GM19463 (cell line): ENCODE data around the gene DDX5.
"Not testable (repeated sequence)": the region's sequence is repeated elsewhere in the genome, so short reads cannot be mapped to it uniquely, and the experiment has no call there.

Experiments
- ATAC-seq: cut with Tn5 transposase; IDR thresholded peaks from one replicate; pipeline ENCODE4 v1.9.1; 2021; ENCODE audit warnings: mild to moderate bottlenecking, moderate library complexity; ENCODE audit not compliant: unreplicated experiment

Gene DDX5

DNA sequence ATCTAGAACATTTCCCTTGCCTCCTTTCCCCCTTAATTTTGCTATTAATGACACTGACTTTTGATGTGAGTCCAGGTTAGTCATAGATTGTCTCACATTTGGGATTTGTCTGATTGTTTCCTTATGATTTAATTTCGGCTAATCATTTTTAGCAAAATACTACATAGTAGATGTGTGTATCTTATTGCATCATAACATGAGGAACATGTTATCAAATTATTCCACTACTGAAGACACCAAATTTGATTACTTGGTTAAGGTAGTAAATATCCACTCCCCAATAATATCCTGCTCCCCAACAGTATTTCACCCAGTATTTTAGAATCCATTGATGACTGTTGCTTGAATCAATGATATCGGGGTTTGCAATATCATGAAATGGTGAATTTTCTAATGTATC lies 12.0 kb downstream of the DDX5 start:
- ATAC-seq, result no peak

DNA sequence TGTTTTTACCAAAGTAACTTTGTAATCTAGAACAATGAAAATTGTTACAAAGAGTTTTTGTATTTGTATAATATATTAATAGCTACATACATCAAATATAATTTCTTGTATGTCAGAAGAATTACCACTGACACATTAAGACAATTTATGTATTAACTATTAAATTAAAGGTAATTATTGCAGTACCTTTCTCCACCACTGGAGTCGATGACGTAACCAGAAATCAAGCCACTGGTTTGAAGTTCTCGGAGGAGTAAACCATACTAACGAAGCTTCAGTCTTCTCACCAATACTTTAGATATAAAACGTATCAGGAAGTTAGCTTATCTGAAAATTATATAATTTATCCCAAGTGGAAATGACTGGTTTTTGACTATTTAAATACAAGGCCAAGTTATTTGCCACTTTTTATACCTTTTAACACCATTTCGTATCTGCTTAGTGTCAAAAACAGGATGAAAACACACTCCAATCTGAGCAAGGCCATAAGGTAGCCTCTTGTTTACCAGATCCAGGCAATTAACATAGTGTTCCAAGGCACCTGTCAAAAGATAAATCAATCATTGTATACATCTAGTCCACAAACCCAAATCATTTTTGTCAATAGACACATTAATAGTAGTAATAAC lies 13.5 kb downstream of the DDX5 start:
- no peak for ATAC-seq

GRCh38 chr17:64491994-64492393 lies 14.1 kb downstream of the DDX5 start:
- ATAC-seq, result no peak

DNA sequence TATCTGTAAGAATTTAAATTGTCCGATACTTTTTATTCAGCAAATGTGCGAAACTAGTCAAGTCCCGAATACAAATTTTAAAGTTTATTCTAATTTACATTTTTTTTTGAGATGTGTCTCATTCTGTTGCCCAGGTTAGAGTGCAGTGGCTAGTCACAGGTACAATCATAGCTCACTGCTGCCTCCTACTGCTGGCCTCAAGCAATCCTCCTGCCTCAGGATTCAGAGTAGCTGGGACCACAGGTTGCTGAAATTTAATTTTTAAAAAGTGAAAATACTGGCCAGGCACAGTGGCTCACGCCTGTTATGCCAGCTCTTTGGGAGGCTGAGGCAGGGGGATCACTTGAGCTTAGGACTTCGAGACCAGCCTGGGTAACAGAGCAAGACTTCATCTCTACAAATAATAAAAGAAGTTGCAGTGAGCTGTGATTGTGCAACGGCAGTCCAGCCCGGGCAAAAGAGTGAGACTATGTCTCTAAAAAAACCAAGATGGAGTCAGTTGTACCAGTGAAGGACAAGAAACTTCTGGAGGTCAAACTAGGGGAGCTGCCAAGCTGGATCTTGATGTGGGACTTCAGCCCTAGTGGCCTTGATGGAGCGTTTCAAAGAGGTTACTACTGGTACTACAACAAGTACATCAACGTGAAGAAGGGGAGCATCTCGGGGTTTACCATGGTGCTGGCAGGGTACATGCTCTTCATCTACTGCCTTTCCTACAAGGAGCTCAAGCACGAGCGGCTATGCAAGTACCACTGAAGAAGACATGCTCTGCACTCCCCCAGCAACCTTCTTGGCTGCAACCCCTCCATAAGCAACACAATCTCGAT lies 14.8 kb downstream of the DDX5 start:
- ATAC-seq, result no peak

- no peak for ATAC-seq
Observed at GRCh38 chr17:64488301-64488700, 17.8 kb downstream of the DDX5 start.

GRCh38 chr17:64484380-64484779 lies 21.7 kb downstream of the DDX5 start:
- ATAC-seq, result no peak

GRCh38 chr17:64480951-64481350 lies 25.1 kb downstream of the DDX5 start:
- ATAC-seq, result no peak

DNA sequence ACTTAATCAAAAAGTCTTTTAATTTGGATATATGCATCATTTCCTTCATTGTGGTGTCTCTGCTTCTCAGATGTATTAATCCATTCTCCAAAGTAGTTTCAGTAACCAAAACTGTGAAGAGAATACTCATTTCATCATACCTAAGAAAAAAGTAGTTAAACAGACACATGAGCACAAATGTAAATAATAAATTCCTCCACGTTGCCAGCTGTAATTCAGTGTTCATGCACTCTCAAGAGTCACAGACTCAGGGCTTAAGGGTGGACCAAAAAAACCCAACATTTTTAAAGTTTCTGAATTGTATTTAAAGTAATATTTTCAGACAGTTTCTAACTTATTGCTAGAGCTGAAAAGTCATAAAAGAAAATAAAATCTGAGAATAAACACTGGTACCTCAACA lies 28.2 kb downstream of the DDX5 start:
- no peak for ATAC-seq

GRCh38 chr17:64472564-64472963 lies 33.5 kb downstream of the DDX5 start:
- ATAC-seq, result no peak

DNA sequence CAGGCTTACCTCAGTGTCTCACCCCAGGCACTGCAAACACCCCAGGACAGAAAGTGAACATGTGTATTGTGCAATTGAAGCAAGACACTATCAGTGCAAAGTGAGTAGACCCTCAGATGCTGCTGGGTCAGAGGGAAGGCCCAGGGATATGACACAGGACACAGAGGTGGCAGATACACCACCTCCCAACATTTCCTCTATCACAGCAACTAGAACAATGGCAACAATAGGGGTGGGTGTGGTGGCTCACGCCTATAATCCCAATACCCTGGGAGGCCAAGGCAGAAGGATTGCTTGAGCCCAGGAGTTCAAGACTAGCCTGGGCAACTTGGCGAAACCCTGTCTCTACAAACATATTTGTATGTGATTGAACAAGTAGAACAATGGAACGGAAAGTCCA lies 34.6 kb downstream of the DDX5 start:
- ATAC-seq, result no peak

DNA sequence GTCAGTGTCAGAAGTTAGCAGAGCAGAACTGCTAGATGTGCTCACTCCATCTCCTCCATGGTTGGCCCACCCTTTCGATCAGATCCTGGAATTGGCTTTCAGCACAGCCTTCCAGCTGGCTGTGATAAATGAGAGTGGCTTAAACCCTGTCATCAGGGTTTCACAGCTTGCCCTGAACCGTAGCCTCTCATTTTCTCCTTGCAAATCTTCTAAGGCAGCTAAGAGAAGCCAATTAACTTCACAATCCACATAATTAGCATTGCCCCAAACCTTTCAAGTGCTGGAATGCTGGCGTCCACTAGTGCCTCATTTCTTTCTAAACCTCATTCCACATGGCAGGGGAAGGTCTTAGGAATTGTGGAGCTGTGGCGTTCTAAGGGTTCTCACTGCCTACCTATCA lies 35.5 kb downstream of the DDX5 start:
- ATAC-seq, result no peak

GRCh38 chr17:64466834-64467233 lies 39.3 kb downstream of the DDX5 start:
- not testable (repeated sequence) for ATAC-seq

DNA sequence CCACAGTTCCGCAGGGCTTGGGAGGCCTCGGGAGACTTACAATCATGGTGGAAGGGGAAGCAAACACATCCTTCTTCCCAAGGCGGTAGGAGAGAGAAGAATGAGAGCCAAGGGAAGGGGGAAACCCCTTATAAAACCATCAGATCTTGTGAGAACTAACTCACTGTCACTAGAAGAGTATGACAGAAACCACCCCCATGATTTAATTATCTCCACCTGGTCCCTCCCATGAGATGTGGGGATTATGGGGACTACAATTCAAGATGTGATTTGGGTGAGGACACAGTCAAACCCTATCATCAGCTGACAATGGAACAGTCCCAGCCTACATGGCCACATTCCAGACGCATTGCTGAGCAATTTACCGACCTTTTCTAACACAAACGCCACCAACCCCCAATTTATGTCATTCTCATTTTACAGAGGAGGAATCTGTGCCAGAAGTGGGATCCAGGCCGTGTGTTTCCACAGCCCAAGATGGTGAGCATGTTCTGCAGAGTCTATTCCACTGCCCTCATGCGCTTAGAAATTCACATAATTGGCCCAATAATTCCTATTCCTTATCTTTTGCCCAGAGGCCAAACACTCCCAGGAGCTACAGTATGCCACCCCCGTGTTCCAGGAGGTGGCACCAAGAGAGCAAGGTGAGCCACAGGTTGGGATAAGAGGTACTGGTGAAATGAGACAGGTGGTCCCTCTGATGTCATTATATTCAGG lies 39.9 kb downstream of the DDX5 start:
- ATAC-seq, result no peak

DNA sequence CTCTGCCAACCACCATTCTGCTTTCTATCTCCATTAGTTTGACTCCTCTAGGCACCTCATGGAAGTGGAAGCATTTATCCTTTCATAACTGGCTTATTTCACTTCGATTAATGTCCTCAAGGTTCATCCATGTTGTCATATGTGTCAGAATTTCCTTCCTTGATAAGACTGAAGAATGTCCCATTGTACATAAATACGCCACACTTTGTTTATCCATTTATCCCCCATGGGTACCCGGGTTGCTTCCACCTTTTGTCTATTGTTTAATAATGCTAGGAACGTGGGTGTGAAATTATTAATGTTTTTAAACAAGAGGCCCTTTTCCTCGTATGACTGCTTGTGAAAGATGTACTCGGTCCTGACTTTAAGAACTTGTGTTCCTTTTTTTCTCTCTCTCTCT lies 44.3 kb downstream of the DDX5 start:
- ATAC-seq, result no peak

GRCh38 chr17:64460955-64461354 lies 45.1 kb downstream of the DDX5 start:
- ATAC-seq, result no peak

- not testable (repeated sequence) for ATAC-seq
Observed at GRCh38 chr17:64459818-64460217, 46.3 kb downstream of the DDX5 start.

GRCh38 chr17:64459284-64459747 lies 46.8 kb downstream of the DDX5 start:
- no peak for ATAC-seq

- ATAC-seq, result no peak
Observed at GRCh38 chr17:64458756-64459155, 47.3 kb downstream of the DDX5 start.

- no peak for ATAC-seq
Observed at GRCh38 chr17:64457156-64457555, 48.9 kb downstream of the DDX5 start.

GRCh38 chr17:64455993-64456885 lies 49.9 kb downstream of the DDX5 start:
- no peak for ATAC-seq

DNA sequence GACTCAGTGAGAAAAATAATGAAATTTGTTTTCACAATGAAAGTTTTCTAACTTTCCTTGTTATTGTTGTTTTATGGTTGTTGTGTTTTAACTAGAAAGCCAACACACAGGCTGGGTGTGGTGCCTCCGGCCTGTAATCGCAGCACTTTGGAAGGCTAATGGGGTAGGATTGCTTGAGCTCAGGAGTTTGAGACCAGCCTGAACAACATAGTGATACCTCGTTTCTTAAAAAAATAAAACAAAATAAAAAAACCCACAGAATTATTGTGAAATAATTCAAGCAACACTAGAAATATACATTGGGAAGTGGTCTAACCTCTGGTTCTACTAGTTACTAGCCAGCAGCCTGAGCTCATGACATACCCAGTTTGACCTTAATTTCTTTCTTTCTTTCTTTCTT lies 56.5 kb downstream of the DDX5 start:
- no peak for ATAC-seq
